H9 (cell line): ENCODE data around the gene OSBPL2. TPM values are rescaled to one million over a fixed set of nuclear protein-coding genes. Genes with fewer than 3 reads are reported as not detected.

Experiments used
- DNase-seq: peaks from one replicate; pipeline ENCODE4 v3.0.0-alpha.2; 2017
- H2AFZ ChIP-seq: one replicate; pipeline ENCODE4 v1.6.1; 2013; ENCODE audit warnings: mild to moderate bottlenecking, low read length, control low read depth, moderate library complexity
- H2AK5ac ChIP-seq: 2 replicates; pipeline ENCODE4 v1.6.1; 2013; ENCODE audit warnings: low read length, control low read depth, mixed read lengths; ENCODE audit not compliant: insufficient read length
- H2BK120ac ChIP-seq: one replicate; pipeline ENCODE4 v1.6.1; 2013; ENCODE audit warnings: low read depth, mild to moderate bottlenecking, low read length, control low read depth, inconsistent platforms; ENCODE audit not compliant: poor library complexity, severe bottlenecking
- H2BK12ac ChIP-seq: 2 replicates; pipeline ENCODE4 v1.6.1; 2013; ENCODE audit warnings: low read length, control low read depth, mixed read lengths, low read depth; ENCODE audit not compliant: insufficient read length
- H2BK15ac ChIP-seq: 2 replicates; pipeline ENCODE4 v1.6.1; 2013; ENCODE audit warnings: low read depth, low read length, control low read depth
- H2BK20ac ChIP-seq: one replicate; pipeline ENCODE4 v1.6.1; 2013; ENCODE audit warnings: low read depth, mild to moderate bottlenecking, low read length, control low read depth, inconsistent platforms; ENCODE audit not compliant: poor library complexity, severe bottlenecking
- H2BK5ac ChIP-seq: 2 replicates; pipeline ENCODE4 v1.6.1; 2013; ENCODE audit warnings: low read length, control low read depth, mixed read lengths; ENCODE audit not compliant: insufficient read length
- H3K14ac ChIP-seq: 2 replicates; pipeline ENCODE4 v1.6.1; 2013; ENCODE audit warnings: low read length, control low read depth; ENCODE audit not compliant: insufficient read depth
- H3K18ac ChIP-seq: 2 replicates; pipeline ENCODE4 v1.6.1; 2013; ENCODE audit warnings: low read depth, mild to moderate bottlenecking, mixed read lengths, low read length, control low read depth; ENCODE audit not compliant: insufficient read length
- H3K23ac ChIP-seq: 2 replicates; pipeline ENCODE4 v1.6.1; 2013; ENCODE audit warnings: low read length, control low read depth, mixed read lengths, low read depth; ENCODE audit not compliant: insufficient read length
- H3K23me2 ChIP-seq: 2 replicates; pipeline ENCODE4 v1.6.1; 2013; ENCODE audit warnings: low read depth, mild to moderate bottlenecking, mixed read lengths, low read length, control low read depth; ENCODE audit not compliant: insufficient read length, poor library complexity, severe bottlenecking
- H3K27ac ChIP-seq: 2 replicates; pipeline ENCODE4 v1.5.1; 2013; ENCODE audit warnings: low read length, control low read depth, mixed read lengths, low read depth; ENCODE audit not compliant: insufficient read length
- H3K27me3 ChIP-seq: 2 replicates; pipeline ENCODE4 v1.6.1; 2013; ENCODE audit warnings: low read length, control low read depth, inconsistent platforms; ENCODE audit not compliant: insufficient read depth
- H3K4ac ChIP-seq: 2 replicates; pipeline ENCODE4 v1.6.1; 2013; ENCODE audit warnings: low read depth, mild to moderate bottlenecking, control low read depth, inconsistent platforms, low read length, moderate library complexity
- H3K4me1 ChIP-seq: 2 replicates; pipeline ENCODE4 v1.6.1; 2013; ENCODE audit warnings: low read length, control low read depth, inconsistent platforms; ENCODE audit not compliant: insufficient read depth
- H3K4me2 ChIP-seq: 2 replicates; pipeline ENCODE4 v1.6.1; 2013; ENCODE audit warnings: low read length, control low read depth, mixed read lengths; ENCODE audit not compliant: insufficient read length, insufficient read depth
- H3K56ac ChIP-seq: 2 replicates; pipeline ENCODE4 v1.6.1; 2013; ENCODE audit warnings: low read depth, mild to moderate bottlenecking, mixed read lengths, low read length, control low read depth; ENCODE audit not compliant: insufficient read length
- H3K79me1 ChIP-seq: 2 replicates; pipeline ENCODE4 v1.6.1; 2013; ENCODE audit warnings: low read depth, mild to moderate bottlenecking, moderate library complexity, low read length, control low read depth, inconsistent platforms; ENCODE audit not compliant: insufficient read depth, poor library complexity, severe bottlenecking
- H3K79me2 ChIP-seq: 2 replicates; pipeline ENCODE4 v1.6.1; 2013; ENCODE audit warnings: low read length, control low read depth, inconsistent platforms; ENCODE audit not compliant: insufficient read depth
- H3K9ac ChIP-seq: 2 replicates; pipeline ENCODE4 v1.6.1; 2013; ENCODE audit warnings: low read length, control low read depth, mixed read lengths; ENCODE audit not compliant: insufficient read length; ENCODE audit errors: extremely low read depth
- H3K9me3 ChIP-seq: one replicate; pipeline ENCODE4 v1.6.1; 2013; ENCODE audit warnings: low read depth, low read length, inconsistent platforms; ENCODE audit not compliant: control insufficient read depth
- H3T11ph ChIP-seq: one replicate; pipeline ENCODE4 v1.6.1; 2013; ENCODE audit warnings: mild to moderate bottlenecking, low read length, control low read depth, inconsistent platforms
- H4K20me1 ChIP-seq: one replicate; pipeline ENCODE4 v1.6.1; 2013; ENCODE audit not compliant: control insufficient read depth, insufficient read length, insufficient read depth
- H4K5ac ChIP-seq: 2 replicates; pipeline ENCODE4 v1.6.1; 2013; ENCODE audit warnings: low read depth, mild to moderate bottlenecking, mixed read lengths, low read length, control low read depth; ENCODE audit not compliant: insufficient read length
- H4K8ac ChIP-seq: replicated peaks from 2 replicates; pipeline ENCODE4 v1.6.1; 2013; ENCODE audit warnings: low read length, control low read depth, mixed read lengths, low read depth; ENCODE audit not compliant: insufficient read length
- H4K91ac ChIP-seq: 2 replicates; pipeline ENCODE4 v1.6.1; 2013; ENCODE audit warnings: low read depth, mild to moderate bottlenecking, moderate library complexity, mixed read lengths, low read length, control low read depth; ENCODE audit not compliant: insufficient read length
- H3K27ac Mint-ChIP-seq, 3 experiments: 2 replicates in 2 of 3; 3 replicates in 1 of 3; pipeline ENCODE4 v1.8.0; 2020 to 2021; ENCODE audit warnings: mixed read lengths in 3 of 3, mild to moderate bottlenecking in 1 of 3, moderate library complexity in 1 of 3
- H3K27me3 Mint-ChIP-seq: 2 replicates; pipeline ENCODE4 v1.8.0; 2021; ENCODE audit warnings: low read depth, mild to moderate bottlenecking, moderate library complexity, mixed read lengths
- H3K36me3 Mint-ChIP-seq, 3 experiments: 2 replicates in 2 of 3; 3 replicates in 1 of 3; pipeline ENCODE4 v1.8.0; 2020 to 2021; ENCODE audit warnings: low read depth in 3 of 3, mixed read lengths in 3 of 3; ENCODE audit not compliant: insufficient read depth in 1 of 3
- H3K4me1 Mint-ChIP-seq, 2 experiments: 2 replicates each; pipeline ENCODE4 v1.8.0; 2020; ENCODE audit warnings: mixed read lengths in 2 of 2
- H3K4me3 Mint-ChIP-seq, 2 experiments: 2 replicates in 1 of 2; 3 replicates in 1 of 2; pipeline ENCODE4 v1.8.0; 2020 to 2021; ENCODE audit warnings: mild to moderate bottlenecking in 2 of 2, mixed read lengths in 2 of 2, moderate library complexity in 1 of 2
- H3K9me3 Mint-ChIP-seq, 2 experiments: 2 replicates in 1 of 2; 3 replicates in 1 of 2; pipeline ENCODE4 v1.8.0; 2020; ENCODE audit warnings: mild to moderate bottlenecking in 2 of 2, mixed read lengths in 2 of 2, moderate library complexity in 1 of 2
- CTCF ChIP-seq: fragments of 200-600 bp; sonication (generic); conservative IDR thresholded peaks from 3 replicates; pipeline ENCODE4 v1.8.0; 2021; ENCODE audit warnings: antibody characterized with exemption, mild to moderate bottlenecking
- WGBS: extraction: QIAGEN DNeasy Blood & Tissue Kit; methylation state at CpG from one replicate; pipeline ENCODE4 v1.1.7; 2013; ENCODE audit warnings: missing lambda C conversion rate, low lambda C conversion rate, mixed read lengths; ENCODE audit not compliant: insufficient read length; ENCODE audit errors: extremely low coverage; 5-methylcytosine and 5-hydroxymethylcytosine counted together
- total RNA-seq: library from RNA; stranded (reverse); gene quantifications from 2 replicates; pipeline ENCODE4 v1.2.1, GENCODE V29; 2021

The OSBPL2 gene
- total RNA-seq, 1 experiment from 2014 or later: 47.3 TPM

- no peak overlapping the region for H2BK5ac ChIP-seq
- DNase-seq: no peak
- H3K4me2 ChIP-seq: no peak overlapping the region
- no peak overlapping the region for H3K18ac ChIP-seq
- H3K4ac ChIP-seq: no peak overlapping the region
- no peak overlapping the region for H3T11ph ChIP-seq
- H3K27me3 ChIP-seq: no peaks in the 10 kb centered on the region
- no peaks in the 10 kb centered on the region for H3K23me2 ChIP-seq
- no peak overlapping the region for H2AK5ac ChIP-seq
- no peak overlapping the region for H3K23ac ChIP-seq
- no peaks in the 10 kb centered on the region for H3K4me1 Mint-ChIP-seq
- no peak overlapping the region for H3K4me3 Mint-ChIP-seq
- no CpG with 5 or more reads among the region's 17 CpGs for WGBS
- TF ChIP-seq CTCF: no peak
- H3K79me1 ChIP-seq: no peaks in the 10 kb centered on the region
- H4K8ac ChIP-seq: no peak overlapping the region
- peak overlapping the region in 1 of 3 experiments; percentile 64; a peak in 1 of 7 replicates for H3K27ac Mint-ChIP-seq
- no peaks in the 10 kb centered on the region for H3K9me3 Mint-ChIP-seq
- no peak overlapping the region for H3K27ac ChIP-seq
- no peak overlapping the region for H4K91ac ChIP-seq
- H3K14ac ChIP-seq: no peak overlapping the region
- H2BK15ac ChIP-seq: no peak overlapping the region
- no peak overlapping the region for H4K5ac ChIP-seq
- H4K20me1 ChIP-seq: peaks cover 3% of the 10 kb centered on the region
- H3K9ac ChIP-seq: no peak overlapping the region
- peaks cover 7 to 48% (median 37%) of the 10 kb centered on the region in 3 experiments; a peak in 6 of 7 replicates for H3K36me3 Mint-ChIP-seq
- no peaks in the 10 kb centered on the region for H3K9me3 ChIP-seq
- H2BK20ac ChIP-seq: no peak overlapping the region
- H3K27me3 Mint-ChIP-seq: no peaks in the 10 kb centered on the region; the same call in 1 of the 2 replicates
- no peak overlapping the region for H2AFZ ChIP-seq
- H3K4me1 ChIP-seq: no peaks in the 10 kb centered on the region
- no peak overlapping the region for H2BK12ac ChIP-seq
- no peaks in the 10 kb centered on the region for H3K79me2 ChIP-seq
- H2BK120ac ChIP-seq: no peak overlapping the region
- H3K56ac ChIP-seq: no peak overlapping the region
Observed at GRCh38 chr20:62294516-62294915, 56.2 kb downstream of the OSBPL2 start.
